Activated CD4-positive, CD25-positive, alpha-beta regulatory T cell treated with anti-CD3 and anti-CD28 coated beads, Interleukin-2, amount 50 U/mL, for 24 hours (primary cell): Measurements from ENCODE around the gene ZNF605.
"Not testable (repeated sequence)": the region's sequence is repeated elsewhere in the genome, so short reads cannot be mapped to it uniquely, and the experiment has no call there.

ENCODE experiments used
- ATAC-seq, 2 donors: fragments of 150-1000 bp; cut with Tn5 transposase; one replicate each; pipeline ENCODE4 v1.10.0; 2021; ENCODE audit warnings: mild to moderate bottlenecking in 1 of 2, moderate library complexity in 1 of 2

Gene ZNF605

DNA sequence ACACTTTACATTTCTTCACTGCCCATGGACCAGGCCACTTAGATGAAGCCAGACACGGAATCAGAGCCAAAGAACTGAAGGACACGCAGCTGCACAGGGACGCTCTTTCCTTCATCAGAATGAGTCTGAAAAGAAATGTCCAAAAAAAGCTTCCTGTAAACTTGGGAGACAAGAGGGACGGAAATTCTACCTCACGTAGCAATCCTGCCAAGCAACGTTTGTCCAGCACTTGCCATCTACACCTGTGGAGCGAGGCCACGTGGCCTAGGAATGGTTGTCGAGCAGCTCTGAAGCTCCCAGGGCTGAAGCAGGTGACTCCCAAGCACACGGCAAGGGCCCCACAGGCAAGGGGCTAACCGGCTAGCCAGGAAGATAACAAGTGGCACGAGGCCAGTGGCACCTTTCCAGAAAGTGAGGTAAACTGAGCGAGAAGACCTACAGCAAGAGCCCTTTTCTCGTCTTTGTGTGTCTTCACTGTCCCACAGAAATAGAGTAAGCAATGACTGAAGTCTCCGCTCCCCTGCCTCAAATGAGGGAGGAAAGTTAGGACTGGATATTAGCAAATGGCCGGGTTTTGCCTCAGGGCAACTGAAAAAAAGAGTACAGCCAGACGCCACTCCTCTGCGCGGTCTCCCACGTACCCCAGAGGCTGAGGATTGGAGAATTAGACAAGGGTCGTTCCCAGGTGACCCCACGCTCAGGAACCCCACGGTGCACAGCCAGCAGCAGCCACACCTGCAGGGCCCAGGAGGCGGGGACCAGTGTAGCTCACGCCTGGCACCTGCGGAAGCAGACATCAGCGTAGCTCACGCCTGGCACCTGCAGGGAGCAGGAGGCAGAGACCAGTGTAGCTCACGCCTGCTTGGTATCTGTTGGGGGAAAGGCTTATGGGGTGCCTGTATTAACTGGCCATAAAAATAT lies 7.7 kb downstream of the ZNF605 start:
- ATAC-seq: no peak

GRCh38 chr12:132946246-132946820 lies 9.8 kb downstream of the ZNF605 start:
- no peak for ATAC-seq

GRCh38 chr12:132945806-132946205 lies 10.3 kb downstream of the ZNF605 start:
- no peak for ATAC-seq

DNA sequence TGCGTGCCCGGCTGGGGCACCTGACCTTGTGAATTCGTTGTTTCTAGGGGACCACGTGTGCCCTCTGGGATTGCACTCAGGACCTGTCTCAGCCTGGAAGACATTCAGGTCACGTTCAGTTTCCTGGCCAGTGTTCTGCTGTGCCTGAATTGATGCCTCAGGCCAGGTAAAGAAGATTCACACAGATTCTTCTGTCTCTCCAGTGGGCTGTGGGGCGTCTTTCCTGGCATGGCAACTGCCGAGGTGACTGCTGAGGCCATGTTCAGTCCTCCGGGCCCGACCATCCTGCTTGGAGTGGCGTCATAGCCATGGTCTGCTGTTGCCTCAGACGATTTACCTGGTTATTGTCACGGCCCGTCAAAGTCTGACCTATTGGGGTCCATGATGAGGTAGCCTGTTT lies 13.5 kb downstream of the ZNF605 start:
- no peak for ATAC-seq

- ATAC-seq: no peak
These were observed 14.7 kb downstream of the ZNF605 start for GRCh38 chr12:132941336-132941954.

DNA sequence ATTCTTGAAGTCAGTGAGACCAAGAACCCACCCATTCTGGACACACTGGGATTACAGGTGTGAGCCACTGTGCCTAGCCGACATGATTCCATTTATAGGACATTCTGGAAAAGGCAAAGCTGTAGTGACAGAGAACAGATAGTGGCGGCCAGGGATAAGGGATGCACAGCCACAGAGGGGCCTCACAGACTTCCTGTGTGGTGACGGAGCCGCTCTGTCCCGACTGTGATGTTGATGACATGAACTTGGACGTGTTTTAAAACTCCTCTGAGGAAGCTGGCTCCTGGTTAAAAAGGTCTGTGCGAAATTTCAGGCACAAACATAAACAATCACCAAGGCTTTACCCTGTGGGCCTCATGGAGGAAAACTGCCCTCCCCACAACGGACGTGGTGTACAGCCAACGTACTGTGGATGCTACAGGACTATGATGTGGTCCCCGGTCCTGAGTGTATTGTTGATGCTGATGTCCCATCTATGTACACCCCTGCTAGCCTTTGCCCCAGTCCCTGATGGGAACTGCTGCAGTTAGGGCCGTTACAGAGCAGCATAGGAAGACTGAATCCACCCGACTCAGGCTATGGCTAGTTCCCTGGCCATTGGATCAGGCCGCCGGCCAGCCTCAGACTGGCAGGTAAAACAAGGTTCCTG lies 15.9 kb downstream of the ZNF605 start:
- no peak for ATAC-seq

DNA sequence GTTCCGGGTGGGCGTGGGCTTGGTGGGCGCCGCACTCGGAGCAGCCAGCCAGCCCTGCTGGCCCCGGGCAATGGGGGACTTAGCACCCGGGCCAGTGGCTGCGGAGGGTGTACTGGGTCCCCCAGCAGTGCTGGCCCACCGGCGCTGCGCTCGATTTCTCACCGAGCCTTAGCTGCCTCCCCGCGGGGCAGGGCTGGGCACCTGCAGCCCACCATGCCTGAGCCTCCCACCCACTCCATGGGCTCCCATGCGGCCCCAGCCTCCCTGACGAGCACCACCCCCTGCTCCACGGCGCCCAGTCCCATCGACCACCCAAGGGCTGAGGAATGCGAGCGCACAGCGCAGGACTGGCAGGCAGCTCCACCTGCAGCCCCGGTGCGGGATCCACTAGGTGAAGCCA lies 17.3 kb downstream of the ZNF605 start:
- not testable (repeated sequence) for ATAC-seq

- ATAC-seq: no peak
These were observed 18.6 kb downstream of the ZNF605 start for GRCh38 chr12:132937476-132937875.

DNA sequence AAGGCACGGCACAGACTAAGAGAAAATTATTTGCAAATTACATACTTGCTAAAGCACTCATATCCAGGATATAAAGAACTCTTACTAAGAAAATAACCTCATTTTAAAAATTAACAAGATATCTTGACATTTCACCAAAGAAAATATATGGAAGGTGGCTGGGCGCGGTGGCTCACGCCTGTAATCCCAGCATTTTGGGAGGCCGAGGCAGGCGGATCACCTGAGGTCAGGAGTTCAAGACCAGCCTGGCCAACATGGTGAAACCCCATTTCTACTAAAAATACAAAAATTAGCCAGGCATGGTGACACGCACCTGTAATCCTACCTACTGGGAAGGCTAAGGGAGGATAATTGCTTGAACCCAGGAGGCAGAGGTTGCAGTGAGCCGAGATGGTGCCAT lies 19.2 kb downstream of the ZNF605 start:
- ATAC-seq: not testable (repeated sequence)

- ATAC-seq: no peak
These were observed 19.9 kb downstream of the ZNF605 start for GRCh38 chr12:132936163-132936562.

GRCh38 chr12:132926415-132926833 lies 29.7 kb downstream of the ZNF605 start:
- no peak for ATAC-seq

GRCh38 chr12:132925597-132926414 lies 30.3 kb downstream of the ZNF605 start:
- ATAC-seq: no peak

DNA sequence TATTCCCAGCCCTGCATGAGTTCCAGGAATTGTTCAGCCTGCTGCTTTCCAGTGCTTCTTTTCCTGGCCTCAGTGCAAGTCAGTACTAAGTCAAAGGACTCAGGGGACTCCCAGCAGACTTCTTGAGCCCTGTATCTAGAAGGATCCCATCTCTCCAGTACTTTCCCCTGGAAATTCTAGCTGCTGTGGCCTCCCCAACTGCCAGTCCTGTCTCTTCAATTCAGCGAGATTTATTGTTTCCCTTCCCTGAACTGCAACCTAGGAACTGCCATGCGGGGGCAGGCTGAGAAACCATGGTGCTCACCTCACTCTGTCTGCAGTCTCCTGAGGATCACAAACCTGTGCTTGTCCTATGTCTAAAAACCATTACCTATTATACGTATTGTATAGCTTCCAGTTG lies 31.8 kb downstream of the ZNF605 start:
- ATAC-seq: no peak

- no peak for ATAC-seq
These were observed 32.7 kb downstream of the ZNF605 start for GRCh38 chr12:132923356-132923909.

GRCh38 chr12:132922676-132923075 lies 33.4 kb downstream of the ZNF605 start:
- no peak for ATAC-seq

- no peak for ATAC-seq
These were observed 34.4 kb downstream of the ZNF605 start for GRCh38 chr12:132921685-132922084.

GRCh38 chr12:132918680-132919079 lies 37.4 kb downstream of the ZNF605 start:
- no peak for ATAC-seq

DNA sequence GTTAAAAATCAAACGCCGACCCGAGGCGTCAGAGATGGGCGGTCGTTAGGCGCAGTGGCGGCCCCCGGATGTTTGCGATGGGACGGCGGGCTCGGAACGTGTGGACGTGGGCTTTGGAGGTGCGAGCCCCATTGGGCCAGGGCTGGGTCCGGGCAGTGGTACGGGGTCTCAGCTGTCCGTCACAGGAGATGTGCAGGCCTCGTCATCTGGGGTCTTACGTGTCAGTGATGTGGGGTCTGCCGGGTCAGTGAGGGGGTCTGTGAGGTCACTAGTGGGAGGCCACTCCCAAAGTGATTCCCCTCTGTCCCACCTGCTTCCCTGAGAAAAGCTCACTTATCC lies 47.1 kb downstream of the ZNF605 start:
- ATAC-seq: no peak

- peak; percentile 94 to 96 for ATAC-seq
These were observed 47.7 kb downstream of the ZNF605 start for GRCh38 chr12:132908145-132909029.

DNA sequence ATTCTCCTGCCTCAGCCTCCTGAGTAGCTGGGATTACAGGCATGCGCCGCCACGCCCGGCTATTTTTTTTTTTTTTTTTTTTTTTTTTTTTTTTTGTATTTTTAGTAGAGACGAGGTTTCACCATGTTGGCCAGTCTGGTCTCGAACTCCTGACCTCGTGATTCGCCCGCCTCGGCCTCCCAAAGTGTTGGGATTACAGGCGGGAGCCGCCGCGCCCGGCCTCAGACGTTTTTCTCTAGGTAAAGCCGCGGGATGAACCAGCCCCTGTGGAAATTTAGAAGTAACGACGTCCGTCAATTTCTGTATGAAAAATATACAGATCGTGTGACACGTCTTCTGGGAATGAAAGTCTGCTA lies 48.3 kb downstream of the ZNF605 start:
- ATAC-seq: not testable (repeated sequence)

DNA sequence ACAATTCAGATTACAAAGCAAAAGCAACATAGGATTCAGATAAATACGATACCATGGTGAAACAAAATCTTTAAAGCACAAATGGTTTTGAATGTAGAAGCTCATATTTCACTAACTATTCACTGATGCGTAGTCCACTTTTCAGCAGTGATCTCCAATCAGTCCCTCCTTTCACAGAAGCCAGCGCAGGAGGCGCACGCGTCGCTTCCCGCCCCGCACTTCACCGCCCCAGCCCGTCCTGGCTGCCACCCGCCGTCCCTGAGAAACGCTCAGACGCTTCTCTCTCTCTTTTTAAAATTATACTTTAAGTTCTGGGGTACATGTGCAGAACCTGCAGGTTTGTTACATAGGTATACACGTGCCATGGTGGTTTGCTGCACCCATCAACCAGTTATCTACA lies 48.9 kb downstream of the ZNF605 start:
- ATAC-seq: no peak
